HG03060 (cell line): ENCODE measurements around the gene TPPP.
"Not testable (repeated sequence)": the region's sequence is repeated elsewhere in the genome, so short reads cannot be mapped to it uniquely, and the experiment has no call there.

Source experiments
- ATAC-seq: cut with Tn5 transposase; IDR thresholded peaks from one replicate; pipeline ENCODE4 v1.9.1; 2021; ENCODE audit warnings: low read depth, moderate number of reproducible peaks; ENCODE audit not compliant: unreplicated experiment

TPPP gene

GRCh38 chr5:693271-694041 is at the start of gene TPPP:
TSS of gene TPPP (minus strand) at chr5:693352. CDS start at chr5:678060, 15,292 bp downstream.
- not testable (repeated sequence) for ATAC-seq

GRCh38 chr5:742276-742675 is 49.1 kb upstream of the TPPP start:
- not testable (repeated sequence) for ATAC-seq

GRCh38 chr5:734145-734544 is 41.0 kb upstream of the TPPP start:
- ATAC-seq, result not testable (repeated sequence)

- not testable (repeated sequence) for ATAC-seq
Measured at GRCh38 chr5:732754-733454, 39.8 kb upstream of the TPPP start.

GRCh38 chr5:729225-729624 is 36.1 kb upstream of the TPPP start:
- ATAC-seq, result not testable (repeated sequence)

- ATAC-seq, result not testable (repeated sequence)
Measured at GRCh38 chr5:727087-727486, 33.9 kb upstream of the TPPP start.

GRCh38 chr5:723865-724264 is 30.7 kb upstream of the TPPP start:
- ATAC-seq, result not testable (repeated sequence)

GRCh38 chr5:723309-723708 is 30.2 kb upstream of the TPPP start:
- ATAC-seq, result not testable (repeated sequence)

- not testable (repeated sequence) for ATAC-seq
Measured at GRCh38 chr5:719379-719778, 26.2 kb upstream of the TPPP start.

- no peak for ATAC-seq
Measured at GRCh38 chr5:717143-717542, 24.0 kb upstream of the TPPP start.

- ATAC-seq, result not testable (repeated sequence)
Measured at GRCh38 chr5:716740-717139, 23.6 kb upstream of the TPPP start.

GRCh38 chr5:715636-716035 is 22.5 kb upstream of the TPPP start:
- ATAC-seq, result not testable (repeated sequence)

GRCh38 chr5:714215-715118 is 21.3 kb upstream of the TPPP start:
- not testable (repeated sequence) for ATAC-seq

- not testable (repeated sequence) for ATAC-seq
Measured at GRCh38 chr5:713686-714085, 20.5 kb upstream of the TPPP start.

GRCh38 chr5:708848-709517 is 15.8 kb upstream of the TPPP start:
- ATAC-seq, result not testable (repeated sequence)

- not testable (repeated sequence) for ATAC-seq
Measured at GRCh38 chr5:708374-708773, 15.2 kb upstream of the TPPP start.

GRCh38 chr5:706127-706526 is 13.0 kb upstream of the TPPP start:
- not testable (repeated sequence) for ATAC-seq

- ATAC-seq, result not testable (repeated sequence)
Measured at GRCh38 chr5:696753-697702, 3.9 kb upstream of the TPPP start.

GRCh38 chr5:696191-696590 is 3.0 kb upstream of the TPPP start:
- ATAC-seq, result not testable (repeated sequence)
